ENCODE results near the gene TUBA4B. TPM values are rescaled to one million over a fixed set of nuclear protein-coding genes. Genes with fewer than 3 reads are reported as not detected.

The TUBA4B gene
- polyA plus RNA-seq, 2 donors: 0.02 TPM; not detected in 1

- H3K27ac ChIP-seq (ENCODE audit: low read depth in 2 of 2, low read length in 1 of 2): peak overlapping the region; percentile 5 to 57
- no peaks in the 10 kb centered on the region for H3K27me3 ChIP-seq (ENCODE audit: control insufficient read depth in 1 of 2, insufficient read depth in 2 of 2, low read length in 2 of 2)
- 78 to 81% methylated on average over 18 of the region's 18 CpGs for WGBS, 2 donors
- peaks cover 0 to 13% of the 10 kb centered on the region in 2 donors for H3K4me1 ChIP-seq (ENCODE audit: control insufficient read depth in 2 of 2, insufficient read depth in 2 of 2, low read length in 1 of 2)
- H3K36me3 ChIP-seq (ENCODE audit: control insufficient read depth in 2 of 2, insufficient read depth in 2 of 2, low read length in 1 of 2): peaks cover 5 to 42% of the 10 kb centered on the region in 2 donors
- no peak overlapping the region for H3K4me3 ChIP-seq (ENCODE audit: low read depth in 1 of 2, low read length in 2 of 2)
- no peaks in the 10 kb centered on the region for H3K9me3 ChIP-seq (ENCODE audit: control insufficient read depth in 2 of 2, insufficient read depth in 1 of 2, low read depth in 1 of 2, low read length in 1 of 2)
These were observed 43.5 kb upstream of the TUBA4B start for GRCh38 chr2:219209236-219210195.

GRCh38 chr2:219210196-219210885 is 42.7 kb upstream of the TUBA4B start:
- Histone ChIP-seq H3K4me1 (ENCODE audit: control insufficient read depth in 2 of 2, insufficient read depth in 2 of 2, low read length in 1 of 2) (peaks cover 0 to 13% of the 10 kb centered on the region in 2 donors), H3K9me3 (ENCODE audit: control insufficient read depth in 2 of 2, insufficient read depth in 1 of 2, low read depth in 1 of 2, low read length in 1 of 2) (no peaks in the 10 kb centered on the region), H3K4me3 (ENCODE audit: low read depth in 1 of 2, low read length in 2 of 2) (no peak overlapping the region), H3K27ac (ENCODE audit: low read depth in 2 of 2, low read length in 1 of 2) (no peak overlapping the region), H3K36me3 (ENCODE audit: control insufficient read depth in 2 of 2, insufficient read depth in 2 of 2, low read length in 1 of 2) (peaks cover 5 to 46% of the 10 kb centered on the region in 2 donors), H3K27me3 (ENCODE audit: control insufficient read depth in 1 of 2, insufficient read depth in 2 of 2, low read length in 2 of 2) (no peaks in the 10 kb centered on the region)
- WGBS, 2 donors: 93 to 94% methylated on average over 24 of the region's 24 CpGs

GRCh38 chr2:219210886-219211362 is 42.1 kb upstream of the TUBA4B start:
- Histone ChIP-seq H3K4me1 (ENCODE audit: control insufficient read depth in 2 of 2, insufficient read depth in 2 of 2, low read length in 1 of 2) (peaks cover 0 to 13% of the 10 kb centered on the region in 2 donors), H3K27ac (ENCODE audit: low read depth in 2 of 2, low read length in 1 of 2) (peak overlapping the region in 1 of 2 donors; percentile 33), H3K4me3 (ENCODE audit: low read depth in 1 of 2, low read length in 2 of 2) (no peak overlapping the region), H3K9me3 (ENCODE audit: control insufficient read depth in 2 of 2, insufficient read depth in 1 of 2, low read depth in 1 of 2, low read length in 1 of 2) (no peaks in the 10 kb centered on the region), H3K36me3 (ENCODE audit: control insufficient read depth in 2 of 2, insufficient read depth in 2 of 2, low read length in 1 of 2) (peaks cover 5 to 48% of the 10 kb centered on the region in 2 donors), H3K27me3 (ENCODE audit: control insufficient read depth in 1 of 2, insufficient read depth in 2 of 2, low read length in 2 of 2) (no peaks in the 10 kb centered on the region)
- WGBS, 2 donors: 89 to 90% methylated on average over 9 of the region's 9 CpGs

GRCh38 chr2:219213026-219213415 is 40.0 kb upstream of the TUBA4B start:
- Histone ChIP-seq H3K9me3 (ENCODE audit: control insufficient read depth in 2 of 2, insufficient read depth in 1 of 2, low read depth in 1 of 2, low read length in 1 of 2) (no peaks in the 10 kb centered on the region), H3K27me3 (ENCODE audit: control insufficient read depth in 1 of 2, insufficient read depth in 2 of 2, low read length in 2 of 2) (no peaks in the 10 kb centered on the region), H3K27ac (ENCODE audit: low read depth in 2 of 2, low read length in 1 of 2) (no peak overlapping the region), H3K4me1 (ENCODE audit: control insufficient read depth in 2 of 2, insufficient read depth in 2 of 2, low read length in 1 of 2) (peaks cover 0 to 5% of the 10 kb centered on the region in 2 donors), H3K4me3 (ENCODE audit: low read depth in 1 of 2, low read length in 2 of 2) (no peak overlapping the region), H3K36me3 (ENCODE audit: control insufficient read depth in 2 of 2, insufficient read depth in 2 of 2, low read length in 1 of 2) (peaks cover 5 to 53% of the 10 kb centered on the region in 2 donors)
- 80 to 83% methylated on average over 8 of the region's 8 CpGs for WGBS, 2 donors

GRCh38 chr2:219213486-219214071 is 39.5 kb upstream of the TUBA4B start:
- Histone ChIP-seq H3K4me3 (ENCODE audit: low read depth in 1 of 2, low read length in 2 of 2) (no peak overlapping the region), H3K9me3 (ENCODE audit: control insufficient read depth in 2 of 2, insufficient read depth in 1 of 2, low read depth in 1 of 2, low read length in 1 of 2) (no peaks in the 10 kb centered on the region), H3K27me3 (ENCODE audit: control insufficient read depth in 1 of 2, insufficient read depth in 2 of 2, low read length in 2 of 2) (no peaks in the 10 kb centered on the region), H3K27ac (ENCODE audit: low read depth in 2 of 2, low read length in 1 of 2) (no peak overlapping the region), H3K36me3 (ENCODE audit: control insufficient read depth in 2 of 2, insufficient read depth in 2 of 2, low read length in 1 of 2) (peaks cover 5 to 48% of the 10 kb centered on the region in 2 donors), H3K4me1 (ENCODE audit: control insufficient read depth in 2 of 2, insufficient read depth in 2 of 2, low read length in 1 of 2) (peaks cover 0 to 2% of the 10 kb centered on the region in 2 donors)
- 93 to 94% methylated on average over 10 of the region's 10 CpGs for WGBS, 2 donors

GRCh38 chr2:219214141-219214540 is 38.9 kb upstream of the TUBA4B start:
- Histone ChIP-seq H3K36me3 (ENCODE audit: control insufficient read depth in 2 of 2, insufficient read depth in 2 of 2, low read length in 1 of 2) (peaks cover 5 to 44% of the 10 kb centered on the region in 2 donors), H3K9me3 (ENCODE audit: control insufficient read depth in 2 of 2, insufficient read depth in 1 of 2, low read depth in 1 of 2, low read length in 1 of 2) (no peaks in the 10 kb centered on the region), H3K4me3 (ENCODE audit: low read depth in 1 of 2, low read length in 2 of 2) (no peak overlapping the region), H3K4me1 (ENCODE audit: control insufficient read depth in 2 of 2, insufficient read depth in 2 of 2, low read length in 1 of 2) (peaks cover 0 to 4% of the 10 kb centered on the region in 2 donors), H3K27me3 (ENCODE audit: control insufficient read depth in 1 of 2, insufficient read depth in 2 of 2, low read length in 2 of 2) (no peaks in the 10 kb centered on the region), H3K27ac (ENCODE audit: low read depth in 2 of 2, low read length in 1 of 2) (no peak overlapping the region)
- 95 to 96% methylated on average over 15 of the region's 15 CpGs for WGBS, 2 donors

GRCh38 chr2:219214786-219215185 is 38.3 kb upstream of the TUBA4B start:
- WGBS, 2 donors: 91 to 92% methylated on average over 6 of the region's 6 CpGs
- Histone ChIP-seq H3K4me1 (ENCODE audit: control insufficient read depth in 2 of 2, insufficient read depth in 2 of 2, low read length in 1 of 2) (peaks cover 0 to 11% of the 10 kb centered on the region in 2 donors), H3K36me3 (ENCODE audit: control insufficient read depth in 2 of 2, insufficient read depth in 2 of 2, low read length in 1 of 2) (peaks cover 5 to 43% of the 10 kb centered on the region in 2 donors)

GRCh38 chr2:219215871-219216534 is 37.0 kb upstream of the TUBA4B start:
- WGBS, 2 donors: 90% methylated on average over 27 of the region's 27 CpGs
- Histone ChIP-seq H3K36me3 (ENCODE audit: control insufficient read depth in 2 of 2, insufficient read depth in 2 of 2, low read length in 1 of 2) (peaks cover 3 to 42% of the 10 kb centered on the region in 2 donors), H3K4me3 (ENCODE audit: low read depth in 1 of 2, low read length in 2 of 2) (no peak overlapping the region), H3K9me3 (ENCODE audit: control insufficient read depth in 2 of 2, insufficient read depth in 1 of 2, low read depth in 1 of 2, low read length in 1 of 2) (no peaks in the 10 kb centered on the region), H3K27me3 (ENCODE audit: control insufficient read depth in 1 of 2, insufficient read depth in 2 of 2, low read length in 2 of 2) (no peaks in the 10 kb centered on the region), H3K27ac (ENCODE audit: low read depth in 2 of 2, low read length in 1 of 2) (no peak overlapping the region), H3K4me1 (ENCODE audit: control insufficient read depth in 2 of 2, insufficient read depth in 2 of 2, low read length in 1 of 2) (peaks cover 0 to 11% of the 10 kb centered on the region in 2 donors)

More at GRCh38 chr2:219214786-219215185, 38.3 kb upstream of the TUBA4B start:
- no peaks in the 10 kb centered on the region for H3K27me3 ChIP-seq (ENCODE audit: control insufficient read depth in 1 of 2, insufficient read depth in 2 of 2, low read length in 2 of 2)
- H3K4me3 ChIP-seq (ENCODE audit: low read depth in 1 of 2, low read length in 2 of 2): no peak overlapping the region
- H3K27ac ChIP-seq (ENCODE audit: low read depth in 2 of 2, low read length in 1 of 2): no peak overlapping the region
- no peaks in the 10 kb centered on the region for H3K9me3 ChIP-seq (ENCODE audit: control insufficient read depth in 2 of 2, insufficient read depth in 1 of 2, low read depth in 1 of 2, low read length in 1 of 2)

GRCh38 chr2:219216535-219216915 is 36.5 kb upstream of the TUBA4B start:
- WGBS, 2 donors: 86 to 89% methylated on average over 6 of the region's 6 CpGs
- Histone ChIP-seq H3K4me1 (ENCODE audit: control insufficient read depth in 2 of 2, insufficient read depth in 2 of 2, low read length in 1 of 2) (peaks cover 0 to 11% of the 10 kb centered on the region in 2 donors), H3K9me3 (ENCODE audit: control insufficient read depth in 2 of 2, insufficient read depth in 1 of 2, low read depth in 1 of 2, low read length in 1 of 2) (no peaks in the 10 kb centered on the region)

More at GRCh38 chr2:219216535-219216915, 36.5 kb upstream of the TUBA4B start:
- H3K27ac ChIP-seq (ENCODE audit: low read depth in 2 of 2, low read length in 1 of 2): no peak overlapping the region
- no peak overlapping the region for H3K4me3 ChIP-seq (ENCODE audit: low read depth in 1 of 2, low read length in 2 of 2)
- peaks cover 4 to 46% of the 10 kb centered on the region in 2 donors for H3K36me3 ChIP-seq (ENCODE audit: control insufficient read depth in 2 of 2, insufficient read depth in 2 of 2, low read length in 1 of 2)
- no peaks in the 10 kb centered on the region for H3K27me3 ChIP-seq (ENCODE audit: control insufficient read depth in 1 of 2, insufficient read depth in 2 of 2, low read length in 2 of 2)

All from esophagus (tissue), 2 donors.